Pons (tissue), 1 donor: Measurements from ENCODE around the gene DSTN.
A peak's percentile ranks its signal among the peaks of the same experiment; 100 is the strongest.

Experiments used
- DNase-seq: peaks from one replicate; pipeline ENCODE4 v3.0.0-alpha.2; 2016; ENCODE audit warnings: low spot score

The DSTN gene

GRCh38 chr20:17637985-17638640, 68.2 kb downstream of the DSTN start:
- no peak for DNase-seq

- DNase-seq: no peak
These were observed 69.0 kb downstream of the DSTN start for GRCh38 chr20:17638835-17639407.

GRCh38 chr20:17640146-17640874, 70.4 kb downstream of the DSTN start:
- no peak for DNase-seq

- DNase-seq: no peak
These were observed 71.1 kb downstream of the DSTN start for GRCh38 chr20:17640875-17641378.

GRCh38 chr20:17641520-17641964, 71.7 kb downstream of the DSTN start:
- no peak for DNase-seq

- DNase-seq: no peak
These were observed 72.1 kb downstream of the DSTN start for GRCh38 chr20:17641993-17642392.

GRCh38 chr20:17642404-17643269, 72.8 kb downstream of the DSTN start:
- no peak for DNase-seq

GRCh38 chr20:17643531-17644188, 73.8 kb downstream of the DSTN start:
- no peak for DNase-seq

GRCh38 chr20:17644451-17644850, 74.6 kb downstream of the DSTN start:
- DNase-seq: no peak

- no peak for DNase-seq
These were observed 75.1 kb downstream of the DSTN start for GRCh38 chr20:17645010-17645409.

- no peak for DNase-seq
These were observed 75.8 kb downstream of the DSTN start for GRCh38 chr20:17645546-17646208.

GRCh38 chr20:17646209-17646960, 76.5 kb downstream of the DSTN start:
- no peak for DNase-seq

- DNase-seq: no peak
These were observed 77.1 kb downstream of the DSTN start for GRCh38 chr20:17646961-17647301.

- no peak for DNase-seq
These were observed 77.8 kb downstream of the DSTN start for GRCh38 chr20:17647391-17648314.

- no peak for DNase-seq
These were observed 78.4 kb downstream of the DSTN start for GRCh38 chr20:17648315-17648646.

GRCh38 chr20:17648791-17649730, 79.2 kb downstream of the DSTN start:
- peak; percentile 59 for DNase-seq

GRCh38 chr20:17650301-17651128, 80.6 kb downstream of the DSTN start:
- no peak for DNase-seq
